ENCODE measurements around the gene NLGN4Y.
"Not testable (repeated sequence)": the region's sequence is repeated elsewhere in the genome, so short reads cannot be mapped to it uniquely, and the experiment has no call there.

Gene NLGN4Y

GRCh38 chrY:14860448-14860847 lies 336.1 kb downstream of the NLGN4Y start:
- DNase-seq: no peak

DNA sequence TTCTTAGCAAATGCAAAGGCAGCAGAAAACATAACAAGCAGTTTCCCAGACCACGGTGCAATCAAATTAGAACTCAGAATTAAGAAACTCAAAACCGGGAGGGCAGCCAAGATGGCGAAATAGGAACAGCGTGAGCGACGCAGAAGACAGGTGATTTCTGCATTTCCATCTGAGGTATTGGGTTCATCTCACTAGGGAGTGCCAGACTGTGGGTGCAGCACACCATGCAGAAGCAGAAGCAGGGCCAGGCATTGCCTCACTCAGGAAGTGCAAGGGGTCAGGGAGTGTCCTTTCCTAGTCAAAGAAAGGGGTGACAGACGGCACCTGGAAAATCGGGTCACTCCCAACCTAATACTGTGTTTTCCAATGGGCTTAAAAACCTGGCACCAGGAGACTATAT lies 336.7 kb downstream of the NLGN4Y start:
- not testable (repeated sequence) for DNase-seq

GRCh38 chrY:14871971-14872370 lies 347.6 kb downstream of the NLGN4Y start:
- no peak for DNase-seq

Data from activated naive CD4-positive, alpha-beta T cell treated with anti-CD3 and anti-CD28 coated beads, Interleukin-2, amount 50 U/mL, for 16 hours (primary cell).